Measurements from ENCODE around the gene TMTC1.

TMTC1 gene

GRCh38 chr12:29521951-29522350, 261.8 kb downstream of the TMTC1 start:
- TF ChIP-seq, protein P1, sequence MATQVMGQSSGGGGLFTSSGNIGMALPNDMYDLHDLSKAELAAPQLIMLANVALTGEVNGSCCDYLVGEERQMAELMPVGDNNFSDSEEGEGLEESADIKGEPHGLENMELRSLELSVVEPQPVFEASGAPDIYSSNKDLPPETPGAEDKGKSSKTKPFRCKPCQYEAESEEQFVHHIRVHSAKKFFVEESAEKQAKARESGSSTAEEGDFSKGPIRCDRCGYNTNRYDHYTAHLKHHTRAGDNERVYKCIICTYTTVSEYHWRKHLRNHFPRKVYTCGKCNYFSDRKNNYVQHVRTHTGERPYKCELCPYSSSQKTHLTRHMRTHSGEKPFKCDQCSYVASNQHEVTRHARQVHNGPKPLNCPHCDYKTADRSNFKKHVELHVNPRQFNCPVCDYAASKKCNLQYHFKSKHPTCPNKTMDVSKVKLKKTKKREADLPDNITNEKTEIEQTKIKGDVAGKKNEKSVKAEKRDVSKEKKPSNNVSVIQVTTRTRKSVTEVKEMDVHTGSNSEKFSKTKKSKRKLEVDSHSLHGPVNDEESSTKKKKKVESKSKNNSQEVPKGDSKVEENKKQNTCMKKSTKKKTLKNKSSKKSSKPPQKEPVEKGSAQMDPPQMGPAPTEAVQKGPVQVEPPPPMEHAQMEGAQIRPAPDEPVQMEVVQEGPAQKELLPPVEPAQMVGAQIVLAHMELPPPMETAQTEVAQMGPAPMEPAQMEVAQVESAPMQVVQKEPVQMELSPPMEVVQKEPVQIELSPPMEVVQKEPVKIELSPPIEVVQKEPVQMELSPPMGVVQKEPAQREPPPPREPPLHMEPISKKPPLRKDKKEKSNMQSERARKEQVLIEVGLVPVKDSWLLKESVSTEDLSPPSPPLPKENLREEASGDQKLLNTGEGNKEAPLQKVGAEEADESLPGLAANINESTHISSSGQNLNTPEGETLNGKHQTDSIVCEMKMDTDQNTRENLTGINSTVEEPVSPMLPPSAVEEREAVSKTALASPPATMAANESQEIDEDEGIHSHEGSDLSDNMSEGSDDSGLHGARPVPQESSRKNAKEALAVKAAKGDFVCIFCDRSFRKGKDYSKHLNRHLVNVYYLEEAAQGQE (IDR thresholded peaks at IDR 0.05; ENCODE audit: insufficient read depth in 1 of 2, low read depth in 2 of 2, low read length in 2 of 2) = no peak
- TF ChIP-seq TAF1 (IDR thresholded peaks at IDR 0.05; ENCODE audit: borderline replicate concordance, insufficient read depth, low read length) = no peak
- no peak for TF ChIP-seq POLR2AphosphoS5 (IDR thresholded peaks at IDR 0.05; ENCODE audit: low read depth, low read length)
- TF ChIP-seq FOXP2 (optimal IDR thresholded peaks at IDR 0.05; ENCODE audit: borderline replicate concordance, extremely low read depth, extremely low read length, insufficient read depth) = no peak
- no peak for TF ChIP-seq SIN3A (IDR thresholded peaks at IDR 0.05; ENCODE audit: borderline replicate concordance, insufficient read depth, low read length)

GRCh38 chr12:29519585-29520182, 264.1 kb downstream of the TMTC1 start:
- TF ChIP-seq TAF1 (IDR thresholded peaks at IDR 0.05; ENCODE audit: borderline replicate concordance, insufficient read depth, low read length) = no peak
- no peak for TF ChIP-seq SIN3A (IDR thresholded peaks at IDR 0.05; ENCODE audit: borderline replicate concordance, insufficient read depth, low read length)
- TF ChIP-seq FOXP2 (optimal IDR thresholded peaks at IDR 0.05; ENCODE audit: borderline replicate concordance, extremely low read depth, extremely low read length, insufficient read depth) = no peak
- TF ChIP-seq, protein P1 (IDR thresholded peaks at IDR 0.05; ENCODE audit: insufficient read depth in 1 of 2, low read depth in 2 of 2, low read length in 2 of 2) = no peak
- no peak for TF ChIP-seq POLR2AphosphoS5 (IDR thresholded peaks at IDR 0.05; ENCODE audit: low read depth, low read length)

GRCh38 chr12:29518407-29518806, 265.3 kb downstream of the TMTC1 start:
- TF ChIP-seq SIN3A (IDR thresholded peaks at IDR 0.05; ENCODE audit: borderline replicate concordance, insufficient read depth, low read length) (no peak), POLR2AphosphoS5 (IDR thresholded peaks at IDR 0.05; ENCODE audit: low read depth, low read length) (no peak), FOXP2 (optimal IDR thresholded peaks at IDR 0.05; ENCODE audit: borderline replicate concordance, extremely low read depth, extremely low read length, insufficient read depth) (no peak), TAF1 (IDR thresholded peaks at IDR 0.05; ENCODE audit: borderline replicate concordance, insufficient read depth, low read length) (no peak)
- TF ChIP-seq, protein P1 (IDR thresholded peaks at IDR 0.05; ENCODE audit: insufficient read depth in 1 of 2, low read depth in 2 of 2, low read length in 2 of 2) = no peak

- no peak for TF ChIP-seq FOXP2 (optimal IDR thresholded peaks at IDR 0.05; ENCODE audit: borderline replicate concordance, extremely low read depth, extremely low read length, insufficient read depth)
- no peak for TF ChIP-seq SIN3A (IDR thresholded peaks at IDR 0.05; ENCODE audit: borderline replicate concordance, insufficient read depth, low read length)
- TF ChIP-seq TAF1 (IDR thresholded peaks at IDR 0.05; ENCODE audit: borderline replicate concordance, insufficient read depth, low read length) = no peak
- no peak for TF ChIP-seq POLR2AphosphoS5 (IDR thresholded peaks at IDR 0.05; ENCODE audit: low read depth, low read length)
- TF ChIP-seq, protein P1 (IDR thresholded peaks at IDR 0.05; ENCODE audit: insufficient read depth in 1 of 2, low read depth in 2 of 2, low read length in 2 of 2) = no peak
Measured at GRCh38 chr12:29517264-29517663, 266.5 kb downstream of the TMTC1 start.
